HG02610 (cell line): Measurements from ENCODE around the gene GRID2.
A peak's percentile ranks its signal among the peaks of the same experiment; 100 is the strongest.

Experiments used
- ATAC-seq: cut with Tn5 transposase; IDR thresholded peaks from one replicate; pipeline ENCODE4 v1.9.1; 2021; ENCODE audit warnings: mild to moderate bottlenecking, moderate library complexity; ENCODE audit not compliant: unreplicated experiment

The GRID2 gene

DNA sequence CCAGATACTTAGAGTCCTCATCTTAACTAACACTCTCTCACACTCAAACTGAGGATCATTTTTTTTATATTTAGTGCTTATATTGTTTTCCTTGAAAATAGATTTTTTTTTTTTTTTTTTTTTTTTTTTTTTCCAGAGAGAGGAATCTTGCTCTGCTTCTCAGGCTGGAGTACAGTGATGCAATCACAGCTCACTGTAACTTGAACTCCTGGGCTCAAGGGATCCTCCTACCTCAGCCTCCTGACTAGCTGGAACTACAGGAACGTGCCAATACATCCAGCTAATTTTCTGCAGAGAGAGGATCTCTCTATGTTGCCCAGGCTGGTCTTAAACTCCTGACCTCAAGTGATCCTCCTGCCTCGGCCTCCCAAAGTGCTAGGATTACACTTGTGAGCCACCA is 874.5 kb downstream of the GRID2 start:
- no peak for ATAC-seq

DNA sequence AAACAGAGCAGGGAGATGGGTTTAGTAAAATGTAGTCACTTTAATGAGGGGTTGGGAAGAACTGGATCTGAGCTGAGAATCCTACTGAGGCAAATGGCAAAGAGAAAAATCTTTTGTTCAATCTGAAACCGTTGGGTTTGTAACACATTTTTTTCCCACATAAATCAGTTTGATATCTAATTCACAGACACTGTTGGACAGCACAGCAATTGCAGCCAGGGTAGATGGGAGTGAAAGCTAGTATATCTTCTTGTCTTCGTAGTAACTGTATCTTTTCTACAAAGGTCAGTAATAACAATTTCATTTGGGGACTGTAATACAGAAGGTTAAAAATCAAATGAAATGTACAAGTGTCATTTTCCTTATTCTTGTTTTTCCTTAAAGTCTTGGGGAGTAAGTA is 875.3 kb downstream of the GRID2 start:
- no peak for ATAC-seq

GRCh38 chr4:93182722-93183121 is 879.0 kb downstream of the GRID2 start:
- ATAC-seq, result no peak

GRCh38 chr4:93183576-93183975 is 879.8 kb downstream of the GRID2 start:
- no peak for ATAC-seq

DNA sequence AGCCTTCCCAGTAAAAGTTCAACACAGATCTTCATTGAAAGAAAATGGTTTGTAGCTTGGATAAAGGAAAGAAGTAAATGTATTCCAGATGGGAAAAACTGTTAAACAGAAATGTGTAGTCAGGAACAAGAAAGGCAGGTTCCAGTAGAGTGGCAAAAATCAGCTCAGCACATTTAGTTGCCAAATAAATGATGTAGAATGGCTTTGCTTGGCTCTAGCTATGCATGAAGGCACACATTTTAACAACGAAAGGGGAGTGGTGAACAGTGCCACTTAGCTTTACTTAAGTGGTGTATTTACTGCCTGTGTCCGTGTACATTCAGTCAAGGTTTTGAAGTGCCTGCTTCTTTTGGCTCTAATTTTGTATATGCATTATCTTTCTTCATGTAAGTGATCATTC is 880.3 kb downstream of the GRID2 start:
- ATAC-seq, result no peak

GRCh38 chr4:93186846-93187245 is 883.1 kb downstream of the GRID2 start:
- ATAC-seq, result no peak

GRCh38 chr4:93187466-93187865 is 883.7 kb downstream of the GRID2 start:
- no peak for ATAC-seq

- no peak for ATAC-seq
Observed at GRCh38 chr4:93187892-93188291, 884.1 kb downstream of the GRID2 start.

DNA sequence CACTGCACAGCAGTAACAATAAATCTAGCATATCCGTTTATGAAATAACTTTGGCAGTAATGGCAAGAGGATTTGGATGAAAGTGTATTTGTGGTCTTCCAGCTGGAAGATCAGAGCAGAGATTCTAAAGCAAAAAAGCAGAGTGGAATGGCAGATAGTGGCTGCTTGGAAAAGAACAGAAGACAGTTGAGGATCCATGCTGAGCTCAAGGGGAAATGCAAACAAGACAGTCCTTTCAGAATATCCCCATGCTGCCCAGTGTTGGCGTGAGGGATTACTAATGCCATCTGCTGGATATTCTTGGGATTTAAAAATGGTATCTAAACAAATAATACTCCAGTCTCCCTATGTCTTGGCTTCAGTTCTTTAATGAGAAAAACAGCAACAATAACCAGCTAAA is 895.7 kb downstream of the GRID2 start:
- ATAC-seq, result peak; percentile 46

DNA sequence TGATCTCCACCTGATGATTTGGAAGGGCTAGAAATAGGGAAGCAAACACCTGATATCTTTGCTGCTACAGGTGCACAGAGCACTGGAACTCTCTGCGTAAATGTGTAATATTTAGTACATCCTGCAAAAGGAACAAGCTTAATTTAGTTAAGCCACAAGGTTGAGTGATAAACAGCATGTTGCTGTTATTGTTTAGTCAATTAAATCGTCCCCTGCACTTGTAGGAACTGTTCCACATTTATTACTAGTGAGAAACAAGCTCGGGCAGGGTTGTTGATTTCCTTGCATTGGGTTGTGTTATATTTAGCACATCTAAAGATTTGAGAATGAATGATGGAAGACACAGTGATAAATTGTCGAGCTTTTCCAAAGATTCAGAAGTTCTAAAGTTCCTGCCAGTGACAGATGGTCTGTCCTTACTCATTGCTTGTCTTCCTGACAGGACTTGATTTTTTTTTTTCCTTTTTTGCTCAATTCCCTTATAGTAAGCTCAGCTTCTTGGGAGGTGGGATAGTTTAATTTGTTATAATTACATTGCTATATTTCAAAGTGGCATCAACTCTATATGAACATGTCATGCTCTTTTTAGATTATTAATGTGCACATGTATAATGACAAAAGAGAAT is 897.8 kb downstream of the GRID2 start:
- ATAC-seq, result no peak

DNA sequence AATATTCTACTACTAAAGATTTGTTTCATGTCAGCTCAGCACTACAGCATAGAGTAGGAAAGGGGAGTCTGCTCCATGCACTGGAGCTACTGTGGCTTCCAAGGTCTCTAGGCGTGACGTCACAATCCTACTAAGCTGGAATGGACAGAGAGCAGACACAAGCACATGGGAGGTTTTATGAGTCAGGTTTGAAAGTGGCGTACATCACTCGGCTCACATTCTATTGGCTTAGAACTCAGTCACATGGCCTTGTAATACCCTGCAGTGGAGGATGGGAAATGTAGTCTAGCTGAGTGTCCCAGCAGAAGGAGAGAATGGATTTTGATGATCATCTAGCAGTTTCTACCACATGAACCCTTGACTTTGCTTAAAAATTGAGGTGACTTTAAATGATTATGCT is 899.9 kb downstream of the GRID2 start:
- no peak for ATAC-seq

GRCh38 chr4:93212250-93212649 is 908.5 kb downstream of the GRID2 start:
- no peak for ATAC-seq

DNA sequence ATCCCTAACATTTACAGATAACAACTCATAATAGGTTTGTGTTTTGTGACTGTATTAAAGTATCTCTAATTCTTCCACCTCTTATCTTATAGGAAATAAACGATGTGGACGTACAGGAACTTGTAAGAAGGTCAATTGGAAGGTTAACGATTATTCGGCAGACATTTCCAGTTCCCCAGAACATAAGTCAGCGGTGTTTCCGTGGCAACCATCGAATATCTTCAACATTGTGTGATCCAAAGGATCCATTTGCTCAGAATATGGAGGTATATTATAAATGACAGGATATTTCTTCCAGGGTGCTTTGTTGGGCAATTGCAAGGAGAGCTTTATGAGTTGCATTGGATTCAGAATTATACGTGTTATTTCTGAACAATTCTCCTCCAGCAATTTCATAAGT is 912.9 kb downstream of the GRID2 start:
- ATAC-seq, result no peak

DNA sequence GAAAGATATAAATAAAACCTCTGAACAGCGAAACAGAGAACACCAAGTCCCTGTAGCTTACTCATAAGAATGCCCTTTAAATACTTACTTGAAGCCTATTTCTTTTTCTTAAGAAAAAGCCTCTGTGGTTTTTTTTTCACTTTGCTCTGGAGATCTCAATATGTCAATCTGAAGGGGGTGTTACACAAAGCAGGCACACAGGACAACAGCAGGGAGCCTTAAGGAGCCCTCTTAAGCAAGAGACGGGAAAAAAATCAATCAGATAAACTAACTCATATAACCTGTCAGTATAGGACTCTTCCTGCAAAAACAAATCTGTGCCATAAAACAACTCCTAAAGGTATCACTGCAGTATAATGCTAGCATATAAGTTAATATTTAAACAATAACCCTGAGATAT is 913.7 kb downstream of the GRID2 start:
- no peak for ATAC-seq

- ATAC-seq, result no peak
Observed at GRCh38 chr4:93221771-93222170, 918.0 kb downstream of the GRID2 start.

DNA sequence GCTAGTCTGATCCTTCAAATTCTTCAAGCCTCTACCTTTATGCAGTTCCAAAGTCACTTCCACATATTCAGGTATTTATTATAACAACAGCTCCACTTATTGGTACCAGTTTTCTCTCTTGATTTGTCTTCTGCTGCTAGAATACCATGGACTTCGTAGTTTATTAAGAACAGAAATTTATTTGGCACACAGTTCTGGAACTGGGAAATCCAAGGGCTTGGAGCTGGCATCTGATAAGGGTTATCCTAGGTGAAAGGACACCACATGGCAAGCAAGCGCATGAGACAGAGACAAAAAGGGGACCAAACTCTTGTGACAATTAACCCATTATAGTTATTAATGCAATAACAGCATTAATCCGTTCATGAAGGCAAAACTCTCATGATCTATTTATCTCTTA is 924.3 kb downstream of the GRID2 start:
- no peak for ATAC-seq

DNA sequence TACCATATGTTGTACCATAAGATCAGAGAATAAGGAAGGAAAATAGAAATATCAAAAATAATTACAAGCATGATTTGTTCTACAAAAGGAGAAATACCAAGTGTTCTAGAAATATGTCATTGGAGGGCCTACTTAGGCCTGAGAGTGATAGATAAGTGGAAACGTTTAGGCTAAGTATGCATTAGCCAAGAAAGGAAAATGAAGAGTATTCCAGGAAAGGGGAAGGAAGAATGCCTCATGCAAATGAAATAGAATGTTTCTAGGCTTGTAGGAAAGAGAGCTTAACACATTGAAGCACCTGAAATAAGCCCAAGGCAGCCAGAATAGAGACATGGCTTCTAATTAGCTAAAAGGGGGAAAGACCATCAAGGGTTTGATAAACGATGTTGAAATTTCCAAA is 929.1 kb downstream of the GRID2 start:
- ATAC-seq, result no peak

DNA sequence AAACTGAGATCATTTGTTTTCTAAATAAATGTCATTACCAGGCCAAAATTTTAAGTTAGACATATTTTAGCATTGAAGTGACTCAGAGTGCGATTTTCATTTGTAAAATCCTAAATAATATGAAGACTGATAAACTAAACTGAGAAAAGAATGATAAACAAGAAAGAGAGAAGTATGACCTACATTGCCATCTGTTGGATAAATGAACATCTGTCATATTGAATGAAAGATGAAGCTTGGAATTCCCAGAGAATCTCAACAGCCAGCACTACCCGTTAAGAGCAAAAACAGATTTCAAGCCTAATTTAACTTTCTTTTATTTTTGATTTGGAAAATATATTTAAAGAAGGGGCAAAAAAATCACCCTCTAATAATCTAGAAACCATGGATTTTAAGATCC is 933.8 kb downstream of the GRID2 start:
- ATAC-seq, result no peak

GRCh38 chr4:93243262-93243661 is 939.5 kb downstream of the GRID2 start:
- no peak for ATAC-seq

GRCh38 chr4:93261207-93261606 is 957.4 kb downstream of the GRID2 start:
- no peak for ATAC-seq

GRCh38 chr4:93263166-93263565 is 959.4 kb downstream of the GRID2 start:
- ATAC-seq, result no peak

GRCh38 chr4:93267747-93268146 is 964.0 kb downstream of the GRID2 start:
- ATAC-seq, result no peak

DNA sequence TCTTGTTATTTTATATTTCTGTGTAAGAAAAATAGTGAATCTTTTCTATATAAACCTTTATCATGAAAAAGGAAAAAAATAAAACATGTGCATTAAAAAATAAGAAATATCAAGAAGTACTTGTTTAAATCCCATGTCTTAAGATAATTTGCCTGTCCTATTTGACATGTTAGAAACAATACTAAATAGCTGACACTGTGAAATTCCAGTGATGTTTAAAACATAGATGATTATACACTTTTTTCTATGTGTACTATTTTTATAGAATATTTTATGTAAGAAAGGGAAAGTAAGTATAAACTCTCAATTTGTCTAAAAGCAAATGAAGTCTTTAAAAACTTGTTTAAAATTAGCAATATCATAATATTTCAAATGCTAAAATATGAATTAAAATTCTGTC is 981.6 kb downstream of the GRID2 start:
- ATAC-seq, result no peak

- ATAC-seq, result no peak
Observed at GRCh38 chr4:93289241-93289640, 985.5 kb downstream of the GRID2 start.
